HG03342 (cell line): ENCODE results near the gene SERPINB6.

Source experiments
- ATAC-seq: cut with Tn5 transposase; IDR thresholded peaks from one replicate; pipeline ENCODE4 v1.9.1; 2021; ENCODE audit warnings: mild to moderate bottlenecking, moderate library complexity; ENCODE audit not compliant: unreplicated experiment

Gene SERPINB6

DNA sequence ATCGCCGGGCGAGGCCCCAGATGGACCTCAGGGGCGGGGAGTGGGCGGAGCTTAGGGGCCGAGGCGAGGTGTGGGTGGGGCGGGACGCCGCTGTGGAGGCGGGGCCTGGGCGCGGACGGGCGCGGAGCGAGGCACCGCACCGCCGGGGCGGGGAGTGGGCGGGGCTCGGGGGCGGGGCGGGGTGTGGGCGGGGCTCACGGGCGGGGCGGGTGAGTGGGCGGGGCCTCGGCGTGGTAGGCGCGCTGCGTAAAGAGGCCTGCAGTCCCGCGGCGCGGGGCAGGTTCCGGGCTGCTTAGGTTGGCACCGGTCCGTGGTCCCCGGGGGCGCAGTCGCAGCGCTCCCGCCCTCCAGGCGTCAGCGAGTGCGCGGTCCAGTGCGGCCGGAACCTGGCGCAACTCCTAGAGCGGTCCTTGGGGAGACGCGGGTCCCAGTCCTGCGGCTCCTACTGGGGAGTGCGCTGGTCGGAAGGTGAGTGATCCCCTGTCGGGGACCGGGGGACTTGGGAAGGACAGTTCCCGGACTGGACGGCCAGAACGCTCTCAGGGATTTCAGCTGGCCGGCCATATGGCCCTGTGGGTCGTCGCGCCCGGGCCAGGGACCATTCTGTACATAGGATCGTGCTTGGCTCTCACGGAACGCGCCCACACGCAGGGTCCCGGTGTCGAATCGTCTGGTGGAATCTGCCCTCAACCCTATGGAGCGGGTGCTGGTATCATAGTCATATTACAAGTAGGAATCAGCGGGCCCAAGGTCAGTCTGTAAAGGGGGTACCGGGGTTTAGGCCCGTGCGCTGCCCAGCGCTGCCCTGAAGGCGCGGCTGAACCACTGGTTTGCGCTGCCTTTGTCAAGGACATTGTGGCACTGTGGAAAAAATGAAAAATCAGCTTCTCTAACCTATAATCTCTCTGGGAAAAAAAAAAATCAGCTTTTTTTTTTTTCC is 28.5 kb upstream of the SERPINB6 start, which contains the start of gene NQO2:
NQO2 (plus strand) TSS at position 277 of the 940 bp plus-strand sequence. CDS start 6,659 bp downstream, outside the sequence.
- peak; percentile 60 for ATAC-seq

DNA sequence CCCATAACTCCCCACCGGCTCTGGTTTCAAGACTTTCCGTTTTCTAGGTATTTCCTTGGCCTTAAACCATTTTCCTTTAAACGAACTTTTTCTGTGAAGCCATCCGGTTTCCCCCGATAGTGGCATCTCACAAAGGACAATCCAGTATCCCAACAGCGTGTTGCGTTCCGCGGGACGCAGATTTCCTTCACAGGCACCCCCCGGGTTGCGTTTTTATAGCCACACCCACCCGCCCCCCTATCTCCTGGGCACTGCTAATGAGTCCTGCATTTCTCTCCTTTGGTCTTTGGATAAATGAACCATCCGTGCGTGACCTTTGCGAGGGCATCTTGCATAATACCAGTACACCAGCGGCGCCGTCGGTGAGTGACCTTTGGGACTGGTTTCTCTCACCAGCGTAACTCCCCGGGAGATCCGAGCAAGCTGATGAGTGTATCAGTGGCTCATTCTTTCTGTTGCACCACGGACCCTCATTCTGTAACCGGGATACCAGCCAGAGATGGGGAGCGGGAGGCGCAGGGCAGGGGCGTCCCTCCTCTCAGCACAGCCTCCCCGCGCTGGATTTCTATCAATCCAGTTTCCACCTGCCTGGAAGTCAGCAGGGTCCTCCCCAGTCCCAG is 27.7 kb upstream of the SERPINB6 start:
- ATAC-seq = peak; percentile 13

DNA sequence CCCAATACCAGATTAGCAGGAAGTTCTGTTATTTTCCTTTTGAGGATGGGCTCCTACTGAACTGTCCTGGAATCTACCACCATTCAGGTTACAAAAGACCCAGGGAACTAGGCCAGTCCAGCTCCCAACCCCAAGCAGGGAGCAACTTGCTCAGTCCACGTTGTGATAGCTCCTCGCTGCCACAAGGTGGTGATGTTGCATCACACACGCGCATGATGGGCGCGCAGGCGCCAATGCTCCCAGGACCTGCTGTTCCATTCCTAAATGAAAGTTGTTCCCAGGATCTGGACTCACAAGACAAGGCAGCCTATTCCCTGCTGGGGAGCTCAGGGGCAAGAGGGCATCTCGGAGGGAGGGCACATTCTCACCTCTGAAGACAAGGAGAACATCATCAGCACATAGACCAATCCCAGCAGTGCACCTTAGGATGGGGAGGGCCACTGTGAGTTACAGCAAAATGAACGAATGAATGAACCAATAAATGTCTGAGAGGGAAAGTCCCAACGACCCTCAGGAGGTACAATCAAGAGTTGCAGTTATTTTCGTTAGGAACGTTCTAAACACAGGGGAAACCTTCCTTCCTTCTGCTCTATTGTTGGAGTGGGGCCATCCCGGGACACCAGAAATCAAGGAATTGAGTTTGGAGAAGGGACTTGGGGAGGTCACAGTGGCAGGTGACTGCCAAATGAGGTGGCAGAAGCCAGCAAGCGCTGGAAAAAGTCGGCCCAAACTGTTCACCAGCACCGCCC is 27.1 kb upstream of the SERPINB6 start:
- ATAC-seq = peak; percentile 41

DNA sequence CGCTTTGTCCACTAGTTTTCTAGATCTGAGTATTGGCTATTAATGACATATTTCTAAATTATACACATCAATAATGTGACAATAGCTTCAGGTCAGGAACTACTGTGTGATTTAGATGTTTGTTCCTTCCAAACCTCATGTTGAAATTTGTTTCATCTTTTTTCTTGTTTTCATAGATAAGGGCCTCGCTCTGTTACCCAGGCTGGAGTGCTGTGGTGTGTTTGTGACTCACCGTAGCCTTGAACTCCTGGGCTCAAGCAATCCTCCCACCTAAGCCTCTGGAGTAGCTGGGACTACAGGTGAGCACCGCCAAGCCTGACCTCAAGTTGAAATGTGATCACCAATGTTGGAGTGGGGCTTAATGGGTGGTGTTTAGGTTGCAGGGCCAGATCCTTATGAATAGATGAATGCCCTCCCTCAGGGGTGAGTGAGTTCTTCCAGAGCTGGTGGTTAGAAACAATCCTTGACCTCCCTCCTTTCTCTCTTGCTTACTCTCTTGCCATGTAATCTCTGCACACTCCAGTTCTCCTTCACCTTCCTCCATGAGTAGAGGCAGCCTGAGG is 22.5 kb upstream of the SERPINB6 start:
- no peak for ATAC-seq

DNA sequence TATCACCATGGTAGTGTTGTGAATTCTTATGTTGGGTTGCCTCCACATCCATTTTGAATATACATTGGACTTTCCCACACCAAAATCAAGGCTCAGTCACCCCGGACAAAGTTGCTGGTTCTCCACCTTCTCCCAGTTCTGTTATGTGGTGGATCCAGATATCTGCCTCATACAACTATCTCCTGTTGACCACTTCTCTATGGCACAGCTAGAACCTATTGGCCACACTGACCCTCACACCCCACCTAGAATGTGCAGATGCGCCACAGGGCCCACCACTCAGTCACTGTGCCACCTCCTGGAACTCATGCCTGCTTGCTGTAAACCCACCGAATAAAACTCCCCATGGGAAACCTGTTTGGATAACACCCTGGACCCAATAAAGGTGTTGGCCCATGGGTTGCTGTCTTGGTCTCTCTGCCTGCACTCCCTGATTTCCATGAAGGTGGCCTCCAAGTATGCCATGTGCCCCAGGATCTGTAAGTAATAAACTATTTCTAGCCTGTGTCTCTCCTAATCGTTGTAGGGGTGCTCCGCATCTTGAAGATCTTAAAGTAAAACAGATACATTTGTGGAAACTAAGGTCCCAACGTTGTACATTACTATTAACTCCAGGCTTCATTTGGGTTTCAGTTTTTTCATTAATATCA is 21.1 kb upstream of the SERPINB6 start:
- no peak for ATAC-seq

DNA sequence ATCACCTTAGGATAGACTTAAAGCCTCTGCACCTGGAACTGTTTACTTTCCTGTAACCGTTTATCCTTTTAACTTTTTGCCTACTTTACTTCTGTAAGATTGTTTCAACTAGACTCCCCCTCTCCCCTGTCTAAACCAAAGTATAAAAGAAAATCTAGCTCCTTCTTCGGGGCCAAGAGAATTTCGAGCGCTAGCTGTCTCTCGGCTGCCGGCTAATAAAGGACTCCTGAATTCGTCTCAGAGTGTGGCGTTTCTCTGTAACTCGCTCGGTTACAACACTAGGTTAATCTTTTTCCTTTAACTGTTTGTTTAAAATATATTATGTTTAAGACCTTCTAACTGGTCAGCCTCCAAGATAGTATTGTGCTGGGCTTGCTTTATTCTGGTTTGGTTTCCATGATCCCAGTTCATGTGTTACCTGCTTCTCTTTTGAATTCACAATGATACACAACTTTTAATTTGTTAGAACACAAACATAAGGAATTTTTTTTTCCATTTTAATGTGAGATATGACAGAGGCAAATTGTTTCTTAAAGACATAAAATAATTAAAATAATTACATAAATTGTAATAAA is 19.7 kb upstream of the SERPINB6 start:
- no peak for ATAC-seq

DNA sequence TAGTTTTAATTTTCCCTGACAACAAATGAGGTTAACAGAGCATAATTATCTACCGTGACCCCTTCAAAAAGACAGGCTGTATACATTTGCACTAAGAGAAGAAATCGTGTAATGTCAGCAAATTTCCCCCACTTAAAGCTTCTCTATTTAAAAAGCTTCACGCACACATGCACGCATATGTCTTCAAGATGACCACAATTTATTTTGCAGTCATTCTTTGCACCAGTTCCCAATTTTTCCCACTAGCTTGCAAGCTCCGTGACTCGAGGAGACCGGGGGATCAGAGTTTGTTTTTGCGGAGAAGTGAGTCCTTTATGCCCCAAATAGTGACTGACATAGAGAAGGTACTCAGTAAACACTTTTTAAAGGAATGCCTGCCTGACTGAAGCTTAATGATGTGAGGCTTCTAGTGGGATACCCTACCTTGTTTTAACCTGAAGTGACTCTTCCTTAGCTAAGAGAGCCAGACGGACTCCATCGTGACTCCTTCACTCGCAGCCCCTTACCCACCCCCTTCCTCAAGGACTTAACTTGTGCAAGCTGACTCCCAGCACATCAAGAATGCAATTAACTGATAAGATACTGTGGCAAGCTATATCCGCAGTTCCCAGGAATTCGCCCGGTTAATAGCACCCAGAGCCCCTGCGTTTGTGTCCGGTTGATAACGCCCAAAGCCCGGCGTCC is 19.0 kb upstream of the SERPINB6 start:
- no peak for ATAC-seq

DNA sequence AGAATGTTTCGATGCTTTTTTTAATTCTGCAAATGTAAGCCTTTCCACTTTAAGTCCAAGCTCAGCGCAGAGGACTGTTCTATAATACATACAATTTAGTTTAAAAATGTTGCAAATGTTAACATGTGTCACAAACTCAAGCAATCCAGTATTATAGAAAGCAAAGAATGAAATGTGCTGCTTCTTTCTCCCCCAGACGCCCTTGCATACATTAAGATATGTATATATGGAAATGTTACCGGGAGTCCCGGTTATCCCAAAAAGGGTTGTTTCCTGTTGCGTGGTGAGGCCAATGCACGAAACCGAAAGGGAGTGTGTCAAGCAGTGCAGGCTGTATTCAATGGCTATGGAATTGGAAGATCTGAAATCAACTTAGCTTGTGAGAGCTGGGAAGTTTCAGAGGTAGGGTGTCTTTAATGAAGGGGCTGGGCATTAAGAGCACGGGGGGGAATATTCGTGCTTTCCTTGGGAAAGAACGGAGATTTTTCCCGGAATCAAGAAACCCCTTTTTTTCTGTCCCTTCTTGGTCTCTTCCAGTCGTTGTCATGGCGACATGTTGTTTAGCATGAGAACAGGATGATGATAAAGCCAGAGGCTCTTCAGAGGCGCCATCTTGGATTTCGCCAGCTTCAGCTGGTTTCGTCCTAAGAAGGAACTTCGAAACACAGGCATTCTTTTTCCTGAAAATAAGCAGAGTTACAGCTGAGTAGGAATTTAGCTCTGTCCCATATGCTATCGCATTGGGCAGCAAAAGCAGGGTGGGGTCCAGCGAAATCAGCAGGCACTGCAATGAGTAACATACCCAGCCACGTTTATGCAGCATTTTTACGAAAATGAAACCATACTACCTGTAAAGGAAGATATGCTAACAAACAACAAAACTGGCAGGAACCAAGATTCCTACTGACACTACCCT is 18.2 kb upstream of the SERPINB6 start:
- peak; percentile 78 for ATAC-seq

DNA sequence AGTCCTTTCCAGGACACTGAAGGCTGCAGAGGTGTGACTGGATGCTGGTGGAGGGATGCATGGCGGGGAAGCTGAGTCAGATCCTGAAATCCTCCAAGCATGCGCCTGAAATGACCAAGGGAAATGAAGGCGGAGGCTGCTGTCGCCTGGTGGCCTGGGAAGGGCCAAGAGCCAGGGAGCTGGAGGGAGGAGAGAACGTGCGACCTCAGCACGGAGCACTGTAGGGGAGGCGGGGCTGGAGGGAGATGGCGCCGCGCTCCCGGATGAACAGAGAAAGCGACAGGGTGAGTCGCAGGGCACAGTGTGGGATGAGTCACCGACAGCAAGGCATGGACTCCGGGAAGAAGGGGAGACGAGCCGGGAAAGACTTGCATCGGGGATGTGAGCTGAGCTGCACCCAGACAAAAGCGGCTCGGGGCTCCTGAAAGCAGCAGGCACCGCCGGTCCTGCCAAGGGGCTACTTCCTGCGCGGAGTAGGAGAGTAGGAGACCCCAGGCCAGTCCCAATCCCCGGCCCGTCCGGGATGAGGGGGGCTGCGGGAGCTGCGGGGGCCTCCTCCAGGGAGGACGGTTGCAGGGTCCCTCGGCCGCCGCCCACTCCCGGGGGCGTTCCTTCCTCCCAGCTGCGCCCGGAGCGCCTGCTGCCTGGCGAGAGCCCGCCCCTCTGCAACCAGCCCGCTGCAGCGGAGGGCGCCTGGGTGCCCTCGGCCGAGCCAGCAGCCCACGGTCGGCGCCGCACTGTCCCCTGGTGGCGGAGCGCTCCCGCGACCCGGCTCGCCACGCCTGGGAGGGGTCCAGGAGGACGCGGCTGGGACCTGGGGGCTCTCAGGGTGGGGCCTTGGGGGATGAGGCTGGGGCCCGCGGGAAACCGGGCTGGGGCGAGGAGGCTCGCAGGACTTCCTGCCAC is 17.3 kb upstream of the SERPINB6 start:
- peak; percentile 46 for ATAC-seq

DNA sequence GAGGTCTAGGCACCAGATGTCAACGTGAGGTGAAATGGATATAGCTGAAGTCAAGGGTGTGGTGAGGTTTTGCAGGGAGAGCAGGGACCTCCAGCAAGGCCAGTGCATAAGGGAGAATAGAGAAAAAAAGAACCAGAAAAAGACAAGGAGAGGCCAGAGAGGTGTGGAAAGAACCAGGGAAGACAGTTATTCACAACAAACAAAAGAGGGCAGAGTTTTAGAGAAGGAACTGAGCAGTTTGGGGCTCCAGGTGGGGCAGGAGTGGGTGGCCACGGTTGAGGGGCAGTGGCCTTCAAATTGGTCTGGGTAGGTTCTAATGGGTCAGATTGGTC is 16.7 kb upstream of the SERPINB6 start:
- no peak for ATAC-seq

DNA sequence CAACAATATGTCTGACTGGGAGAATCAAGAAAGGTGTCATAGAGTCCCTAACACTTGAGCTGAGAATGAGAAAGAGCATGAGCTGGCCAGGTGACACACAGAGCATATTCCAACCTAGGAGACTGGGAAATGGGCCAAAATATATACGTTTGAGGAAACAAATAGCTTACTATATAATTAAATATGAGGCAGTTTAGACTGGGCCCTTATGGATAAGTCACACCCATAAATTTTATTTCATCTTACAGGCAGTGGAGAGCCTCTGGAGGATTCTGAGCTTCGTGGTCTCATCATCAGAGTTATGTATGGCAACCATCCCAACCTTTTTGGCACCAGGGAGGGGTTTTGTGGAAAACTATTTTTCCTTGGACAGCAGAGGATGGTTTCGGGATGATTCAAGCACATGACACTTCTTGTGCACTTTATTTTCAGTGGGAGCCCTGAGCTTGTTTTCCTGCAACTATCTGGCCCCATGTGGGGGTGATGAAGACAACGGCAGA is 15.4 kb upstream of the SERPINB6 start:
- ATAC-seq = no peak

DNA sequence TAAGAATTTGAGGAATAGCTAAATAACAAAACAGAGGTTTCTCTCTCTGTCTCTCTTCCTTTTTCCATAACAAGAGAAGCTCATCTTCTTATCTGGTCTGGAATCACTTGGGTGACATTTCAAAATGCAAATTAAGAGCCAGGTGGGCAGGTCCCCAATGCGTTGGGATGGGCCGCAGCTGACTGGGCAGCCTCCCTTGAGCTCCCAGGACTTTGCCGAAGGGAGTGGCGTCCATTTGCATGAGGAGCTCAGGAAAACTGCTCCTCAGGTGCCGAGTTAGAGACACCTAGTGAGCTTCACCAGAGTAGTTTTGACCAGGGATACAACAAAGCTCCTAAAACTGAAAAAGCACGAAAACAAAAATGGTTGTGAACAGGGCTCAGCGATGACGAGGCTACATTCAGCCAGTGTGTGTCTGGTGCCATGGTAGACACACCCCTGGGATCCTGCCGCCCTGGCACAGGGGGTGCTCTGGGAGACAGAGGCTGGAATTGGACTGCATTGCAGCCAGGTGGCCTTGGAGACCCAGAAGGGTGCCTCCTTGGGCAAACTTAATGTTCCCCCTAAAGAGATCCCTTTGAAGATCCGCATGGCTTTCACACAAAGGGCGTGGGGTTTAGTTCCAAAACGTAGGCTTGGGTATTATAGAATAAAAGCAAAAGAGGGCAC is 13.5 kb upstream of the SERPINB6 start:
- ATAC-seq = no peak

DNA sequence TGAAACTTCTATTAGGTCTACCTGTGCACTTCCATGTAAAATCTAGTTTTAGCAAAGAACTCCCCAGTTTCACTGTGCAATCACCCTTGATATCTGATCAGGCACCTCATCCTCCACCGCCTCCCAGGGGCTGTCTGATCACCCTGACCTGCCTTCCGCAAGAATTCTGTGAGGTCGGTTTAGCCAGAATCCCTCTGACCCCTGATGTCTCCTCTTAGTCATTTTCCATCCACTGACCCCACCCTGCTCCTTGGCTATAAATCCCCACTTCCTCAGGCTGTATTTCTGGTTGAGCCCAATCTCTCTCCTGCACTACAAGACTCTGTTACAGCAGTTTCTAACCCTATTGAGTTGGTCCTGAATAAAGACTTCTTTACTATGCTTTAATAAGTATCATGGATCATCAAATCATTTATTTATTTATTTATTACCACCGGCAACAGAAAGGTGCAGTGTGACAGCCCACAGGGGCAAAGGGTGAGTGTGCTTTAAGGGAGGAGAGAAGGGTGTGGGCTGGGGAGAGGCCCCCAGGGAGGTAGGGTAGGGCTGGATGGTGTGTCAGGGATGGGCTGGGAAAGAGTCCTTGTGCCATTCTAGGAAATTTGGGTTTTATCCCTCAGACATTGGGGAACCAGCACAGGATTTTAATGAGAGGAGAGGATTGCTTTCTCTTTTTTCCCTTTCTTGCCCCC is 11.2 kb upstream of the SERPINB6 start:
- no peak for ATAC-seq

DNA sequence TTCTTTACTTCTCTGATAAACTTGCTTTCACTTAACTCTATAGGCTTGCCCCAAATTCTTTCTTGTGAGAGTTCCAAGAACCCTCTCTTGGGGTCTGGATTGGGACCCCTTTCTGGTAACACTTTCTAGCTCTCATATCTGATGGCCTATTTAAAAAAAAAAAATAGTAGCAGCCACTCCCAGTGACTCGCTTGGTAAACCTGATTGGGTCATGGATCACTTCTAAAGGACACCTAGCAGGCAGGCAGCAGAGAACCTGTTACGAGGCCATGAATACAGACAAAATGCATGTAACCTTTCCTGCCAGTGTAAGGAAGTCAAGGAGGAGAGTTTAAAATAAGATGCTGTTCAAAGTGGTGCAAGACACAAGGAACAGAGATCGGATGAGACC is 9.1 kb upstream of the SERPINB6 start:
- ATAC-seq = no peak

DNA sequence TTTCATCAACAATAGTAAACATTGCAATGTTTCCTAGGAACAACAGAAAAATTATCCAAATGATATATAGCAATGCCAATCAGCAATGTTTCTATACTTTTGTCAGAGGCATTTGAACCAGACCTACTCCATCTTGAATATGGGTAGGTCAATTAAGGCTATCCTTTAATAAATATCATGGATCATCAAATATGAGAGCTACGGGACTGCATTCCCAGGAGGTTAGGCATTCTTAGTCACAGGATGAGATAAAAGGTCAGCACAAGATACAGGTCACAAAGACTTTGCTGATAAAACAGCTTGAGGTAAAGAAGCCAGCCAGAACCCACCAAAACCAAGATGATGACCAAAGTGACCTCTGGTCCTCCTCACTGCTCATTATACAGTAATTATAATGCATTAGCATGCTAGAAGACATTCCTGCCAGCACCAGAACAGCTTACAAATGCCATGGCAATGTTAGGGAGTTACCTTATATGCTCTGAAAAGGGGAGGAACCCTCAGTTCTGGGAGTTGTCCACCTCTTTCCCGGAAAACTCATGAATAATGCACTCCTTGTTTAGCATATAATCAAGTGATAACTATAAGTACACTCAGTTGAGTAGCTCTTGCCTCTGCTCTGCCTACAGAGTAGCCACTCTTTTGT is 8.6 kb upstream of the SERPINB6 start:
- no peak for ATAC-seq

DNA sequence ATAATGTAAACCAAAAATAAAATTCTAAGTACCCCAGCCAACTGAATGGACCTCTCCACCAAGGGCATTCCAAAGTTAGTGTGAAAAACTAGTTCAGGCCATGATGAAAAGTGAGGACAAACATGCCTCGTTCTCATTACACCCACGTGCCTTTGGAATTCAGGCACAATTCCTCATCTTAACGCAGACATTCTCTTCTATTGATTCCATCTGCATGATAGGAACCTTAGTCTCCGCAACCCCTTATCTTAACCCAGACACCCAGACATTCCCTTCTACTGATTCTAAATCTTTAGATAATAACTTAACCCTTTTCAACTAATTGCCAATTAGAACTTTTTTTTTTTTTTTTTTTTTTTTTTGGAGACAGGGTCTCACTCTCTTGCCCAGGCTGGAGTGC is 7.6 kb upstream of the SERPINB6 start:
- no peak for ATAC-seq
